ENCODE data around the gene SYT1.
"Not testable (repeated sequence)": the region's sequence is repeated elsewhere in the genome, so short reads cannot be mapped to it uniquely, and the experiment has no call there.

Gene SYT1

GRCh38 chr12:78977304-78977867 is 112.8 kb downstream of the SYT1 start:
- DNase-seq: no peak

- no peak for DNase-seq
Observed at GRCh38 chr12:78994168-78994791, 129.7 kb downstream of the SYT1 start.

- DNase-seq: no peak
Observed at GRCh38 chr12:79000501-79000900, 135.9 kb downstream of the SYT1 start.

- DNase-seq: no peak
Observed at GRCh38 chr12:79001404-79001803, 136.8 kb downstream of the SYT1 start.

GRCh38 chr12:79006306-79006705 is 141.7 kb downstream of the SYT1 start:
- DNase-seq: no peak

GRCh38 chr12:79008591-79008990 is 144.0 kb downstream of the SYT1 start:
- DNase-seq: no peak

GRCh38 chr12:79012636-79013035 is 148.1 kb downstream of the SYT1 start:
- no peak for DNase-seq

- no peak for DNase-seq
Observed at GRCh38 chr12:79016181-79016580, 151.6 kb downstream of the SYT1 start.

- no peak for DNase-seq
Observed at GRCh38 chr12:79019672-79020071, 155.1 kb downstream of the SYT1 start.

- DNase-seq: no peak
Observed at GRCh38 chr12:79020106-79020505, 155.5 kb downstream of the SYT1 start.

- DNase-seq: no peak
Observed at GRCh38 chr12:79021021-79021420, 156.4 kb downstream of the SYT1 start.

GRCh38 chr12:79023261-79023660 is 158.7 kb downstream of the SYT1 start:
- no peak for DNase-seq

- no peak for DNase-seq
Observed at GRCh38 chr12:79023784-79024183, 159.2 kb downstream of the SYT1 start.

- DNase-seq: no peak
Observed at GRCh38 chr12:79033788-79034187, 169.2 kb downstream of the SYT1 start.

GRCh38 chr12:79044748-79045147 is 180.2 kb downstream of the SYT1 start:
- DNase-seq: not testable (repeated sequence)

- not testable (repeated sequence) for DNase-seq
Observed at GRCh38 chr12:79045149-79045703, 180.7 kb downstream of the SYT1 start.

GRCh38 chr12:79046021-79046420 is 181.4 kb downstream of the SYT1 start:
- DNase-seq: no peak

GRCh38 chr12:79048962-79049361 is 184.4 kb downstream of the SYT1 start:
- DNase-seq: no peak

- DNase-seq: no peak
Observed at GRCh38 chr12:79053394-79053793, 188.8 kb downstream of the SYT1 start.

- no peak for DNase-seq
Observed at GRCh38 chr12:79055926-79056674, 191.5 kb downstream of the SYT1 start.

- no peak for DNase-seq
Observed at GRCh38 chr12:79056775-79057174, 192.2 kb downstream of the SYT1 start.

GRCh38 chr12:79057540-79057939 is 193.0 kb downstream of the SYT1 start:
- DNase-seq: no peak

GRCh38 chr12:79058342-79058741 is 193.8 kb downstream of the SYT1 start:
- no peak for DNase-seq

- DNase-seq: no peak
Observed at GRCh38 chr12:79059557-79059956, 195.0 kb downstream of the SYT1 start.

All from NCI-H1694 (cell line).